Right lobe of liver (tissue), 4 donors: ENCODE measurements around the gene MIOX.

Experiments
- POLR2A ChIP-seq: fragments of 450-650 bp; IDR thresholded peaks from one replicate; pipeline ENCODE4 v1.6.1; 2017; ENCODE audit warnings: antibody characterized with exemption, mild to moderate bottlenecking
- TF ChIP-seq, protein P1 (sequence below), 4 donors: fragments of 200-600 bp in 3 of 4; fragments of 450-650 bp in 1 of 4; IDR thresholded peaks; one replicate each; pipeline versions ENCODE4 v1.5.1 to v1.8.0; 2016 to 2022; ENCODE audit warnings: antibody characterized with exemption in 4 of 4, mild to moderate bottlenecking in 2 of 4
- donor health status: DM: no; HTN: no; CAD: no.
- donor health status: DM: no; HTN: no; CAD: no.
- donor health status: DM: no; HTN: yes; CAD: no.

DNA sequence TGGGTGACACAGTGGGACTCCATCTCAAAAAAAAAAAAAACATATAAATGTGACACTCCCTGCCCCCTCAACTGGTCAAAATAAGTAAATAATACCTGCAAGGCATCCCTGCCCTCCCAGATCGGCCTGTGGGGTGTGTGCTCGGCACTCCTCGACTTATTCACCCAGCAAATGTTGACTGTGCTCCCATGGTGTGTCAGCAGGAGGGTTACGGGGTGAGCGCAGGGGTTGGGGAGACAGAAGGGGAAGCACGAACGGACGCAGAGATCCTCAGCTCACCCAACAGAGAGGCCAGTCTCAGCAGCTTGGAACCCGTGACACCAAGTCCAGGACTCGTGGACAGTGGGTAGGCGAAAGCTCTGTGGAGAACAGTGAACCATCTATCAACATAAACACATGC is 6.9 kb upstream of the MIOX start:
- TF ChIP-seq, protein P1, sequence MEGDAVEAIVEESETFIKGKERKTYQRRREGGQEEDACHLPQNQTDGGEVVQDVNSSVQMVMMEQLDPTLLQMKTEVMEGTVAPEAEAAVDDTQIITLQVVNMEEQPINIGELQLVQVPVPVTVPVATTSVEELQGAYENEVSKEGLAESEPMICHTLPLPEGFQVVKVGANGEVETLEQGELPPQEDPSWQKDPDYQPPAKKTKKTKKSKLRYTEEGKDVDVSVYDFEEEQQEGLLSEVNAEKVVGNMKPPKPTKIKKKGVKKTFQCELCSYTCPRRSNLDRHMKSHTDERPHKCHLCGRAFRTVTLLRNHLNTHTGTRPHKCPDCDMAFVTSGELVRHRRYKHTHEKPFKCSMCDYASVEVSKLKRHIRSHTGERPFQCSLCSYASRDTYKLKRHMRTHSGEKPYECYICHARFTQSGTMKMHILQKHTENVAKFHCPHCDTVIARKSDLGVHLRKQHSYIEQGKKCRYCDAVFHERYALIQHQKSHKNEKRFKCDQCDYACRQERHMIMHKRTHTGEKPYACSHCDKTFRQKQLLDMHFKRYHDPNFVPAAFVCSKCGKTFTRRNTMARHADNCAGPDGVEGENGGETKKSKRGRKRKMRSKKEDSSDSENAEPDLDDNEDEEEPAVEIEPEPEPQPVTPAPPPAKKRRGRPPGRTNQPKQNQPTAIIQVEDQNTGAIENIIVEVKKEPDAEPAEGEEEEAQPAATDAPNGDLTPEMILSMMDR (IDR thresholded peaks at IDR 0.05), result no peak
- no peak for TF ChIP-seq POLR2A
